GM18870 (cell line): ENCODE results near the gene ATP6V1G3.
"Not testable (repeated sequence)": the region's sequence is repeated elsewhere in the genome, so short reads cannot be mapped to it uniquely, and the experiment has no call there.

ENCODE experiments used
- ATAC-seq: cut with Tn5 transposase; IDR thresholded peaks from one replicate; pipeline ENCODE4 v1.9.1; 2021; ENCODE audit warnings: moderate library complexity; ENCODE audit not compliant: unreplicated experiment

The ATP6V1G3 gene

GRCh38 chr1:198540580-198540979 is at the start of gene ATP6V1G3:
TSS of gene ATP6V1G3 (minus strand) at chr1:198540680. CDS start at chr1:198540650, 30 bp downstream.
- no peak for ATAC-seq

- no peak for ATAC-seq
Observed at GRCh38 chr1:198588845-198589244, 48.4 kb upstream of the ATP6V1G3 start.

- ATAC-seq, result no peak
Observed at GRCh38 chr1:198584163-198584562, 43.7 kb upstream of the ATP6V1G3 start.

- ATAC-seq, result not testable (repeated sequence)
Observed at GRCh38 chr1:198583209-198583802, 42.8 kb upstream of the ATP6V1G3 start.

GRCh38 chr1:198577444-198577843 is 37.0 kb upstream of the ATP6V1G3 start:
- ATAC-seq, result no peak

GRCh38 chr1:198575798-198576641 is 35.5 kb upstream of the ATP6V1G3 start:
- peak; percentile 81 for ATAC-seq

- no peak for ATAC-seq
Observed at GRCh38 chr1:198575292-198575691, 34.8 kb upstream of the ATP6V1G3 start.

GRCh38 chr1:198574325-198574724 is 33.8 kb upstream of the ATP6V1G3 start:
- no peak for ATAC-seq

- no peak for ATAC-seq
Observed at GRCh38 chr1:198564716-198565115, 24.2 kb upstream of the ATP6V1G3 start.

- no peak for ATAC-seq
Observed at GRCh38 chr1:198564157-198564556, 23.7 kb upstream of the ATP6V1G3 start.

GRCh38 chr1:198563583-198563982 is 23.1 kb upstream of the ATP6V1G3 start:
- no peak for ATAC-seq

- ATAC-seq, result no peak
Observed at GRCh38 chr1:198560161-198560560, 19.7 kb upstream of the ATP6V1G3 start.

- no peak for ATAC-seq
Observed at GRCh38 chr1:198559362-198559761, 18.9 kb upstream of the ATP6V1G3 start.

GRCh38 chr1:198558402-198558801 is 17.9 kb upstream of the ATP6V1G3 start:
- ATAC-seq, result no peak

GRCh38 chr1:198556971-198557370 is 16.5 kb upstream of the ATP6V1G3 start:
- peak; percentile 95 for ATAC-seq

- no peak for ATAC-seq
Observed at GRCh38 chr1:198552668-198553416, 12.4 kb upstream of the ATP6V1G3 start.

GRCh38 chr1:198550941-198551524 is 10.6 kb upstream of the ATP6V1G3 start:
- ATAC-seq, result no peak

GRCh38 chr1:198549866-198550265 is 9.4 kb upstream of the ATP6V1G3 start:
- ATAC-seq, result peak; percentile 89

- ATAC-seq, result no peak
Observed at GRCh38 chr1:198548890-198549289, 8.4 kb upstream of the ATP6V1G3 start.

- ATAC-seq, result no peak
Observed at GRCh38 chr1:198545156-198545555, 4.7 kb upstream of the ATP6V1G3 start.

- ATAC-seq, result no peak
Observed at GRCh38 chr1:198544265-198544664, 3.8 kb upstream of the ATP6V1G3 start.
